Subcutaneous adipose tissue (tissue), 4 donors: ENCODE measurements around the gene POLR2C. TPM values are rescaled to one million over a fixed set of nuclear protein-coding genes. Genes with fewer than 3 reads are reported as not detected.

ENCODE experiments used
- CTCF ChIP-seq: fragments of 450-650 bp; IDR thresholded peaks from one replicate; pipeline ENCODE4 v1.5.1; 2016; ENCODE audit warnings: low read depth, mild to moderate bottlenecking, control low read depth, antibody characterized with exemption, moderate library complexity
- total RNA-seq, 4 donors: library from RNA; depleted of rRNA; stranded (reverse); fragments of >200 nt; gene quantifications; one replicate each; pipeline ENCODE4 v1.1.0, GENCODE V29; 2016

POLR2C gene
- total RNA-seq, 4 donors from 2014 or later = 66.9 to 77.7 (median 67.6) TPM

DNA sequence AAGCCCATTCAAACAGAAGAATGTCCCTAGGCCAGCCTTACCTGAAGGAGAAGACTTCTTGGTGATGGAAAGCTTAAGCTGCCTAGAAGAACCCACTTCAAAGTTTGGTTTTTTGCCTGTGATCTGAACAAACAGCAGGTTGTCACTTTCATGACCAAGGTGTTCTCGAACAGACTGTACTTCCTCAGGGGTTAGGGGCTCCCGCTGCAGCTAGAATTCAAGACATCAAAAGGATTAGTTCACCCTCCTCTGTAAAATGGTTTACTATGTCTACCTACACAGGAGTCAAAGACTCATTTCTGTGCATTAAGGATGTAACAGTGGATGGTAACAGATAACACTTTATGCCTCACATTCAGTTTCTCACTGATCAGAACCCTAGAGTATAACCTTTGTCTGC lies 28.5 kb upstream of the POLR2C start:
- TF ChIP-seq CTCF = no peak

GRCh38 chr16:57435838-57436237 lies 26.6 kb upstream of the POLR2C start:
- TF ChIP-seq CTCF = no peak

GRCh38 chr16:57444711-57445110 lies 17.8 kb upstream of the POLR2C start:
- no peak for TF ChIP-seq CTCF

- TF ChIP-seq CTCF = no peak
Measured at GRCh38 chr16:57445510-57445909, 17.0 kb upstream of the POLR2C start.

DNA sequence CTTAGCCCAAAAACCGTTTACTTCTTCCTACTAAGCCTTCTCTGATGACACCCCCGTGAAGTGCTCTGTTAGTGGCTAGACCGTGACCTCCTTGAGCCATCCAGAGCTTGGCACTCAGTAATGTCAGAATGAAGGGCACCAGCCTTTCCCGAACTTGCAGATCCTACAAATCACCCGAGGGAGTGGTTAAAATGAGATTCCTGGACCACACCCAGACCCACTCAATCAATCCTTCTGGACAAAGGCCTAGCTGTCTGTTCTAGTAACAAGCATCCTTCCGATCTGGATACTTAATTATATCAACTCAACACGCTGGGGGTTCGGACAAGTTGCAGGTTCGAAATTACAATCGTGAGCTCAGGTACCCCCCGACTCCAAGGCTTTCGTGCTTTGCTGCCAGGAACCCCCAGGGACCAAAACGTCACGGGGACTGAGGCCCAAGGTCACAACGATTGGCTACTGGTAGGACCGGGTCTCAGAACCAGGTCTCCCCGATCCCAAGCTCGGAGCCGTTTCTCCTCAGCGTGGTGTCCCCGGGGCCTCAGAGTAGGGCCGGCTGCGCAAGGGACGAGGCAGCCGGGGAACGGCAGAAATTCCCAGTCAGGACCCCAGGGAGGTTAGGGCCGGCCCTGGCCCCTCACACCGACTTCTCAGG lies 15.8 kb upstream of the POLR2C start:
- TF ChIP-seq CTCF = no peak

DNA sequence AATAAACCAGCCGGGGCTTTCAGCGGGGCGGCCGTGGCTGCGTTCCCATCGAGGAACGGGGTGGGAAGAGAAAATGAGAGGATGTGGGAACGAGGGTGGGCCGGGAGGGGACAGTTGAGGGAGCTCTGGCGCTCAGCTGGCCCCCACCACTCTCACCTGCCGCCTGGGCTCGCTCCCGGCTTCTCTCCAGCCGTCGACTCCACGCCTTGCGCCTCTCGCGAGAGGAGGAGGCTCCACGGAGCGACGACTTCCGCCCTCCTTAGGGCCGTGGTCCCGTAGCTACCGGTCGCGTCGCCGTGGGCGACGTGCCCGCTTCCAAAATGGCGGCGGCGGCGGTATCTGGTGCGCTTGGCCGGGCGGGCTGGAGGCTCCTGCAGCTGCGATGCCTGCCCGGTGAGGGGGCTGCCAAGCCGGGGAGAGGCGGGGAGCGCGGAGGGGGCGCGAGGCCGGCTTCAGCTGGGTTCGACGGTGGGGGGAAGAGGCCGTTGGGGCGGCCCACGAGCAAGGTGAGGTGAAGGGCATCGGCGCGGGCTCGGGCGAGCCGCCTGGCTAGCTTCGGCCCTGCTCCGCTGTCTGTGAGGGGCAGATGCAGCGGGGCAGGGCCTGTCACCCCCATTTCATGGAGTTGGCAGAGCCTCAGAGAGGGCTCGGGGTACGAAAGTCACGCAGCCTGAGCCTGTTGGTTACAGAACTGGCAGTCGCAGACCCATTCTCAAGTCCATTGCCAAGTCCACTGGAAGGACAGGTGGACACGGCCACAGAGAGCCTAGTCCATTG lies 15.1 kb upstream of the POLR2C start, which contains the start of the genes CIAPIN1 and COQ9:
Gene CIAPIN1, minus strand, starts transcription at position 200 of the 777 bp plus-strand sequence. CDS start 6,457 bp downstream, outside the sequence.
Gene COQ9, plus strand, starts transcription at position 294 of the 777 bp plus-strand sequence. Its CDS starts 27 bp downstream, at position 321.
- TF ChIP-seq CTCF = no peak

GRCh38 chr16:57452021-57452420 lies 10.5 kb upstream of the POLR2C start:
- TF ChIP-seq CTCF = no peak
